ENCODE data around the gene THBS2. TPM values are rescaled to one million over a fixed set of nuclear protein-coding genes. Genes with fewer than 3 reads are reported as not detected.
"Not testable (repeated sequence)": the region's sequence is repeated elsewhere in the genome, so short reads cannot be mapped to it uniquely, and the experiment has no call there.

The THBS2 gene
- total RNA-seq, 1 experiment from 2014 or later = not detected

DNA sequence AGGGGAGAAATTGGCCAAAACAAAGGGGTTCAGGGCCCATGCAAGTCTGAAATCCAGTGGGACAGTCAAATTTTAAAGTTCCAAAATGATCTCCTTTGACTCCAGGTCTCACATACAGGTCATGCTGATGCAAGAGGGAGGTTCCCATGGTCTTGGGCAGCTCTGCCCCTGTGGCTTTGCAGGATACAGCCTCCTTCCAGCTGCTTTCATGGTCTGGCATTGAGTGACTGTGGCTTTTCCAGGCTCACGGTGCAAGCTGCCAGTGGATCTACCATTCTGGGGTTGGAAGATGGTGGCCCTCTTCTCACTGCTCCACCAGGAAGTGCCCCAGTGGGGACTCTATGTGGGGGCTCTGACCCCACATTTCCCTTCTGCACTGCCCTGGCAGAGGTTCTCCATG, 73.8 kb downstream of the THBS2 start:
- in situ Hi-C loops (cut with HindIII; ENCODE audit: low pct_unique_long_range_greater_than_20kb, low sequenced_read_pairs); DNase-seq (ENCODE audit: low read depth): not testable (repeated sequence)

DNA sequence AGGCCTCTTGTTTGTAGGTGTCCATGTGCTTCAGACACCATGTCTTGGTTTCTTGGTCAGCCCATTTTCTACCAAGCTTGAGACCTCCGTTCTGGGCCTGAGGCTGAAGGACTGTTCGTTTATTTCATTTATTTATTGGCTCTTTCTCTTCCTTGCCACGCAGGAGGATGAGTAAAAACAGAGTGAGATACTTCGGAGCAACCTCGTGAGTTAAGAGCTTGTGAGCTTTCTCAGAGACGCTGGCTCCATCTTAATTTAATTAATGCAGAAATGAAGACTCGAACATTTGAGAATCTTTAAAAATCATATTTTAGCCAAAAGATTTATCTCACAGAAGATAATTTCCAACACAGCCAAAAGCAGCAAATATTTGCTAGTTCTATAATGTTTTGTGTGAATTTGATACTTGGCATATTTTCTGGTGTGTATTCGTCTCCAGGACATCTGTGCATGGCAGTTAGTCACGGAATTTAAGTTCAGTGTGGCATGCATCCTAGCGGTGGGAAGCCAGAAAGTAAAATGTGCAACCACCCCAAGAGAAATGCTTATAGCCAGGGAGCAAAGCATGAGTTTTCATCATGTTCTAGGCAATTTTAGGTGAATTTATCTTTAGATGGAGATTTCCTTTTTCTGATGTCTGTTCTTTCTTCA, 76.0 kb downstream of the THBS2 start:
- no peak for DNase-seq (ENCODE audit: low read depth)
- in situ Hi-C loops (cut with HindIII; ENCODE audit: low pct_unique_long_range_greater_than_20kb, low sequenced_read_pairs) = no loop called here

DNA sequence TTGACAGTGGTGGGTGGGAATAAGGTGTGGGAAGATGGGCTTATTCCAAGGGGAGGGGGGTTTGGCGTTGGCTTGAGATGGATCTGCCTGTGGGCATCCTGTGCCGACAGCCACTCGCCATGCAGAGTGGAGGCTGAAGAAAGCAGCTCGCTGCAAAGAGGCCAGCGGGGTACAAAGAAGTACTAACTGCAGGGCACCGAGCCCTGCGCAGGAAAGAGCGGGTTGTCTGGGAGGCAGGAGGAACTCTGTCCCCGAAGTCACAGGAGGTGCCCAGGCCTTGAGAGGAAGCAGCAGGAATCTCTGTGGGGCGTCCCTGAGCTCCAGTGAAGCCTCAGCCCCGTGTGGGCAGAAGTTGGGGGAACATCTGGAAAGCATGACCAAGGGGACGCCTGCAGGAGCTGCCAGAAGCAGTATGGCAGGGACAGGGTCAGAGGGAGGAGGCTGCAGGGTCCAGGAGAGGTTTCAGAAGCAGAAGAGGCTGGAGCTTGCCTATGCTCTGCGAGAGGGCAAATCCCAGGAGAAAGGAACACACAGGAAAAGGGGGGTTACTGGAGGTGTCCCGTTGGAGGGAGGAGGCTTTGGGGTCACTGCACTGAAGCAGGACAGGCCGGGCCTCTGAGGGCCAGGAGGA, 77.2 kb downstream of the THBS2 start:
- no peak for DNase-seq (ENCODE audit: low read depth)
- in situ Hi-C loops (cut with HindIII; ENCODE audit: low pct_unique_long_range_greater_than_20kb, low sequenced_read_pairs) = no loop called here

DNA sequence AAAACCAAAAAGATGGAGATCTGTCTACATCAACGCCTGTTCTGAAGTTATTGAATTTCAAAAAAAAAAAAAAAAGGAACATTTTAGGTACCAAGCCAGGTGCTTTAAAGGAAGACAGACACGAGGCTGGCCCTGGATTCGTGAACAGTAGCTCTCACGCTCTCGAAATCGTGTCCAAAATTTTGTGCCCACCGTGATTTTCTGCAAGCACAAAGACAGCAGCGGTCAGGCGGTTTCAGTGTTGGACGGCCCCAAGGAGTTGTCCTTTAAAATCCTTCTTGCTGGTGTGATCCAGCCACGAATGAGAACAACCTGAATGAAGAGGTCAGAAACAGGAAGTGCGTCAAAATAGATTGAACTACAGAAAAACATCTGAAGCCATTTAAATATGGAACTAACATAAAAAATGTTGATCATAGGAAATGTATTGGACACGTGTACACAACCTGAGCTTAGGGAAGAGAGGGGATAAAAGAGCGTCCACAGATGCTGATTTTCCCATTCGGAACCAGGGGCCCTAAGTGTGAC, 78.2 kb downstream of the THBS2 start:
- in situ Hi-C loops (cut with HindIII; ENCODE audit: low pct_unique_long_range_greater_than_20kb, low sequenced_read_pairs) = no loop called here

DNA sequence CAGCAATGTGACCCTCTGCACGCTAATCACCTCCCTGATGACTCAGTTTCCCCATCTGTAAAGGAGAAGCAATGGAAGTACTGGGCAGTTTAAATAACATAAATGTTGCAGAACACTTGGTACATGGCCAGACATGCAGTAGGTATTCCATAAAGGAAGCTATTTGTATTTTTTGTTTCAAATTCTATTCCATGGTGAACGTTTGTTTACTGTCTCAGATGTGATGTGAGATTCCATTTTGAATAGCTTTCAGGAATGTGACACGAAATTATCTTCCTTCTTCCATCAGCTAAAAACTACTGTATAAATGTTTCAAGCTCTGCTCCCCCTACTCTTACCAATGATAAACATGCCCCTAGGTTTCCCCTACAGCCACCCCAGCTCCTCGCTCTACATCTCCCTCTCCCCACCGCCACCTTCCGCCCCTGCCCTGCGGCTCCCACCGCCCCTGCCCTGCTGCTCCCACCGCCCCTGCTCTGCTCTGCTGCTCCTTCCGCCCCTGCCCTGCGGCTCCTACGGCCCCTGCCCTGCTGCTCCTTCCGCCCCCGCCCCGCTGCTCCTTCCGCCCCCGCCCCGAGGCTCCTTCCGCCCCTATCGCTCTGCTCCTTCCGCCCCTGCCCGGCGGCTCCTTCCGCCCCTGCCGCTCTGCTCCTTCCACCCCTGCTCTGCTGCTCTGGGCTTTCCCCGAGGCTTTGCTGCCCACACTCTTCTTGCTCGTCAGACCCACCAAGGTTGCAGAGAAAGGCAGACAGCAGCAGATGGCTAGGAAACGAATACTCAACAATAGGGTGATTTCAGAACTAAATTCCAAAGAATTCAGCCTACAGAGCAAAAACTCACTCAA, 78.9 kb downstream of the THBS2 start:
- in situ Hi-C loops (cut with HindIII; ENCODE audit: low pct_unique_long_range_greater_than_20kb, low sequenced_read_pairs) = no loop called here
- no peak for DNase-seq (ENCODE audit: low read depth)

More for the DNA sequence above, 78.2 kb downstream of the THBS2 start:
- no peak for DNase-seq (ENCODE audit: low read depth)

DNA sequence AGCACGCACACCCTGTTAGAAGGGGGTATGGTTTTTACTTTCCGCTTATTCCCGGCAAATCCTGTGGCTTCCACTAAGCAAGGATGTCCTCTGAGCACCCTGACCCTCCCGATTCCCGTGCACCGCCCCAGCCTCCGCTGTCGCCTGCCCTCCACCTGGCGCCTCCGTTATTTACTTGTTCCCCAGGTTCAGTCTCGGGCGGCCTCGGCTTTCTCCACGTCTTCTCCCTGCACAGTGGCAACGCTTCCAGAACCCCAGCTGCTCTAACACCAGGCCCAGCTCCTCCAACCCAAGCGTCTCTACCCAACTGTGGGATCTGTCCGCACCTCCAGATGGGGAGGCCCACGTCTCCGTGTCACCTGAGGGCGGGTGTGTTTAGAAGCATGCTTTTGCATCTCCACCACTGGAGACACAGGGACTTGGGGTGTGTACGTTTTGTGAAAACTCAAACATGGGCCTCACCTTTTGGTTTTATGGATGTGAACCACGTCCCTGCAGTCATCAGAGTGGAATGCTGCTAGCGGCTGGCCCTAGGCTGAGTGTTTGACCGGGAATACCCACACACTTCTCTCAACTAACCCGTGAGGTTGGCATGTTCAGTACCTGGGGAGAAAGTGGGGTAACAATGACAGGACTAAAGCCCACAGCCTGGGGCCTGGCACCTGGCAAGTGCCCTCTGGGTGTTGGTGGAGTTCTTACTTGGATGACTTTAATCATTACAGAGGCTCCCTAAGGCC, 79.9 kb downstream of the THBS2 start:
- no peak for DNase-seq (ENCODE audit: low read depth)
- in situ Hi-C loops (cut with HindIII; ENCODE audit: low pct_unique_long_range_greater_than_20kb, low sequenced_read_pairs) = no loop called here

DNA sequence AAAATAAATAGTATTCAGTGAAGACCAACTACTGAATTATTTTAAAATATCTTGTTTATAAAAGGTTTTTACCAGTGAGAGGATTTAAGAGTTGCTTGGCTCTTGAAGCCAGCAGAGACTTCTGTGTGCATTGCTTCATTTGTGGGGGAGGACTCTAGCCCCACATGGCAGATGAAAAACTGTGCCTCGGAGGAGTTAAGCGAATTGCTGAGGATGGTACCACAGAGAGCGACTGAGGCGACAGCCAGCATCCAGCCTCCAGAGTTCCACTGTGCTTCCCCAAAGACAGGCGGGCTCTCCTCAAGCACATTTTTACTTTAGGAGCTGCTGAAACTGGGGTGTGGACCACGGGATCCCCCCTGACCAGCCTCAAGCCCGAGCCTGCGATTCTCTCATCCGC, 80.7 kb downstream of the THBS2 start:
- in situ Hi-C loops (cut with HindIII; ENCODE audit: low pct_unique_long_range_greater_than_20kb, low sequenced_read_pairs) = no loop called here
- no peak for DNase-seq (ENCODE audit: low read depth)

DNA sequence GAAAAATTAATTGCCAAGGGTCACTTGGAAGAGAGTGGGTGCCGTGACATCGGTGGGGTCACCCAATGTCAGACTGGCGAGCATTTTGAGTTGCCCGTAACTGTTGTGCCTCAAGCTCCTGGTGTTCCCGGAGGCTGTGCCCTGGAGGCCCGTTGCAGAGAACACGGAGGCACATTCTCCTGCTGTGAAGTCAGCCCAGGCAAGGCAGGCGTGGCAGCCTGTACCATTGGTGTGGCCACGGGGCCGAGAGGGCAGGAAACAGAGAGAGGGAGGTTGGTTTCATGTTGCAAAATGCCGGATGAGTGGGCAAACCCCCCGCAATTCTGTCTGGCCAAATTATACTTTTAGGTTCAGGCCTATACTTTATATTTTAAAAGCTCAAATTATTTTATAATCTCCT, 81.2 kb downstream of the THBS2 start:
- in situ Hi-C loops (cut with HindIII; ENCODE audit: low pct_unique_long_range_greater_than_20kb, low sequenced_read_pairs) = no loop called here
- DNase-seq (ENCODE audit: low read depth) = no peak

DNA sequence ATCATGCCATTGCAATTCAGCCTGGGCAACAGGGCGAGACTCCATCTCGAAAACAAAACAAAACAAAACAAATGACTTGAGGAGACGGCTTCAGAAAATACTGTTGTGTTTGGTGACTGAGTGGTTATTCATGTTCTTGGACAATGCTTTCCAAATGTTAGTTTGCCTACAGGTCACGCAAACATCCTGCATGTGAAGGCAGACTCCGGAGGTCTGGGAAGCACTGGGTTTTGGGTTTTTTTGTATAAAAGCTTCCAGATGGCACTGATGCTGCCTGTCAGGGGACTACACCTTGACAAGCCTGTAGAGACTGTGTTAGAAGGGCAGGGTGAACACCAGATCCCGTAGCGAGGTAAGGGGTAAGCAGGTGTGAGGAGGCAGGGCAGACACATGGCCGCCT, 81.7 kb downstream of the THBS2 start:
- in situ Hi-C loops (cut with HindIII; ENCODE audit: low pct_unique_long_range_greater_than_20kb, low sequenced_read_pairs) = no loop called here
- no peak for DNase-seq (ENCODE audit: low read depth)

DNA sequence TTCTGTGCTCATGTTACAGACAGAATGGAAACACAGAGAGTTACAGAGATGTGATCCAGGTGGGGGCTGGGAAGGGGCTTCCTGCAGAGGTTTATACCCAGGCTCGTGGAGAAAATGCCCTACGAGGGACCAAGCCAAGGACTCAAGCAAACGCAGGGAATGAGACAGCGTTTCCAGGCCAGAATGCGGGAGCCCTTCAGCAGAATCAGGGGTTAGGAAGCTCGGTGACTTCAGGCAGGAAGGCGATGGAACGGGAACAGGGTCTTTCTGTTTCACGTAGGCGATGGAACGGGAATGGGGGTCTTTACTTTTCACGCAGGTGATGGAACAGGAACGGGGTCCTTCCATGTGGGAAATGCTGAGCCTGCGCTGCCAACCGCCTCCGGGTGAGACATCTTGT, 82.6 kb downstream of the THBS2 start:
- DNase-seq (ENCODE audit: low read depth) = no peak
- in situ Hi-C loops (cut with HindIII; ENCODE audit: low pct_unique_long_range_greater_than_20kb, low sequenced_read_pairs) = no loop called here

DNA sequence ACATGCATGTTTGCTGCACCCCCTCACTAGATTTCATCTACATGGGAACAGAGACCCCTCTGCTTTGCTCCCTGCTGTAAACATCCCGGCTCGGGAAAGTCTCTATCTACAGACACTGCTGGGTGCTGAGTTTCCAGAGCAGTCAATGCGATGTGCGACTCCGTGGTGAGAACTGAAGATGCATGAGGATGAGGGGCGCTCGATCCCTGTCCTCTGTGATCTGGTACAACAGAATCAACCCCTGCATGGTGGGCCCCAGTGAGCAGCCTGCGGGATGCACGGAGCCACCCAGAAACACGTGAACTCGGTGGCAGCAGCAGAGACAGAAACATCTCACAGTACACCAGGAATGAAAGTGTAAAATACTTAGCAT, 83.1 kb downstream of the THBS2 start:
- DNase-seq (ENCODE audit: low read depth) = no peak
- in situ Hi-C loops (cut with HindIII; ENCODE audit: low pct_unique_long_range_greater_than_20kb, low sequenced_read_pairs) = no loop called here

DNA sequence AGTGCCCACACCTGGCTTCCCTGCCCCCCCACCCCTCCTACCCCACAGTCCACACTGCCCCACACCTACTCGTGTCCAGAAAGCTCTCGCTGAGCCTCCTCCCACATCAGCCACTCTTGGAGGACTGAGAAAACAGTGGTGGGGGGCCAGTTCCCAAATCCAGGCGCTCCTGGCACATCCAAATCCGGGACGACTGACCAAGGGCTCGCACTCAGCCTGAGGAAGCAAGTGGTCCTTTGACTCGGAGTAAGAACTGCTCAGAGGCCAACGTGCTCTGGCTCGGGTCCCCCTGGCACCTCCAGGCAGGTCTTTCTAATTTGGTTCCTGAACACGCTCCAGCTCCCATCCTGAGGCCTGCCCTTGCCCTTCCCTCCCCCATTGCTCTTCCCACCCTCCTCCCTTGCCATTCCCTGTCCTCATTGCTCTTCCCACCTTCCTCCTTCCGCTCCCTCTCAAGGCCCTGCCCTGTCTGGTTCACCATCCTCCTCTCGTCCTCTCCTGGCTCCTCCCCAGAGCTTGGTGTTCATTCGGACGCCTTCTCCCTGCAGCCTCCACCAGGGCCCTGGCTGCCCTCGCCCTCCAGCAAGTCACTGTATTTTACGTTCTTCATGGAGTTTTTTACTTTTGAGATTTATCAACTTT, 83.6 kb downstream of the THBS2 start:
- DNase-seq (ENCODE audit: low read depth) = no peak
- in situ Hi-C loops (cut with HindIII; ENCODE audit: low pct_unique_long_range_greater_than_20kb, low sequenced_read_pairs) = no loop called here

DNA sequence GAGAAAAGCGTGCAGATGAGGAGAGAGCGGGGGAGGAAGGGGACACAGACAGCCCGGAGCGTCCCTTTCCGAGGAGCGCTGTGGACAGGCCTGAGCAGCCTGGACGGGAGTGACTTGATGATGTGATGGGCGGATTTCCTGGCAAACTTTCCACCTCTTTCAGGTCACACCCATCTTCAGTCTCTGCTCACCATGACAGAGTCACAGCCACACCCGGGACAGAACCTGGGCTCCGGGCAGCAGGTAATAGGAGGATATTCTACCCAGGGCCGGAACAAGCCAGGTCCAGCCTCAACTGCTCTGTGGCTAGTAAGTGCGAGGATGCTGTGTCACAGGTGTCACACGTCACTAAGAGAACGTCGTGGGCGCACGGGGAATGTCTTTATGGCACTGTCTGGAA, 84.3 kb downstream of the THBS2 start:
- no peak for DNase-seq (ENCODE audit: low read depth)
- in situ Hi-C loops (cut with HindIII; ENCODE audit: low pct_unique_long_range_greater_than_20kb, low sequenced_read_pairs) = no loop called here

DNA sequence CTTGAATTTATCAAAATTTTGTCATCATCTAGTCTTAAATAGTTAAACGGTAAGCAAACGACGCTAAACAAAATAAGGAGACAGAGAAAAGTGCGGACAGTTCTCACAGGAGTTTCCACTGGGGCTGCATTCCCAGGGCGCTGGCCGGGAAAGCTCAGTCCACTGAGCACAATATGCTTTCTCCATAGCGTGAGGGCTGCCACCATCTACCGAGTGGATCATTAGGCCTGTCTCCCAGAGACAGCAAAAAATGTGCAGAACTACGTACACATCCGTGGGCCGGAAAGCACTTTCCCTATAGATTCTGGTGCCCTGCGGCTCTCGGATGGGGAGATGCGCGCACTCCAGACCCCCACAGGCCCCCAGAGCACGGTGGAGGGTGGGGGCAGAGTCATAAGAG, 84.9 kb downstream of the THBS2 start:
- no peak for DNase-seq (ENCODE audit: low read depth)
- in situ Hi-C loops (cut with HindIII; ENCODE audit: low pct_unique_long_range_greater_than_20kb, low sequenced_read_pairs) = no loop called here

DNA sequence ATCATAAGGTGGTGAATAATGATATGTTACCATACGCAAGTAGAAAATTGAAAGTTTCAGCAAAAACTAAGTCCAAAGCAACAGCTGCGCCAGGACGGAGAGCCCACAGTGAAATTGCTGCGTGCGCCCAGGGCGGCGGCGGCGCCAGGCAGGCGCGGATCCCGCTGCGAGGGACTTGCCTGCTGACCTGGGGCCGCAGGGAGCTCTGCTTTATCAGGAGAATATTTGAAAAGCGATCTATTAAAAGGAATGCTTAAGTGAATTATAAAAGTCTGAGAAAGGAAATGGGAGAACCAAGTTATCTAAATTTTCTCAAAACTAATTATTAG, 85.4 kb downstream of the THBS2 start:
- no peak for DNase-seq (ENCODE audit: low read depth)

DNA sequence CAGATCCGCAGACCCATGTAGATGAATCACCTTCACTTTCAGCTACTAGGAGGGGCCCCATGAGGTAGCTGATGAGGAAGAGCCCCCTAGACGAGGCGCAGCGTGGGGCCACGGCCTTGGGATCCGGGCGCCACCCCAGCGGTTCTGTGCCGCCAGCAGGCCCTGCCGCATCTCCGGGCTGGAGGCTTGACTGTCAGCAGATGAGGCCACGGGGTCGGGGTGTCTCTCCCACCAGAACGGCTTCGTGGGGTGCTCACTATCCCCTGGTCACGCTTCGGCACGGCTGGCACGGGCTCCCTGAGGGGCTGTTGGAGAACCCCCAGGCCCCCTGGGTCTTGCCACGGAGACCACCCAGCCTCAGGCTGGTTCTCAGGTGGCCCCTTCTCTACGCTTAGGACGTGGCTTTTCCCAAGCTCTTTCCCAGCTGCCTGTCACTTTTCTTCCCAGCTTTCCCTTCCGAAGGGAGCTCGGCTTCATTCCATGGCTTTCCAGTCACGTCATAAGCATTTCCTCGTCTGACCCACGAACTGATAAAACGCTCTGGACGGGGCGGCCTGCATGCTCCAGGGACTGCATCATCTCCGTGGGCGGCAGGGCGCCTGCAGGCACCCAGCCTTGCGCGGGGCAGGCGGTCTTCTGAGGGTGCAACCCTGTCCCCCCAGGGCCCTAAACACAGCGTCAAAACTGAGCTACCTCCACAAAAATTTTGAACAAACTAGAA, 85.9 kb downstream of the THBS2 start:
- no peak for DNase-seq (ENCODE audit: low read depth)
- in situ Hi-C loops (cut with HindIII; ENCODE audit: low pct_unique_long_range_greater_than_20kb, low sequenced_read_pairs) = no loop called here

More for the DNA sequence above, 85.4 kb downstream of the THBS2 start:
- in situ Hi-C loops (cut with HindIII; ENCODE audit: low pct_unique_long_range_greater_than_20kb, low sequenced_read_pairs) = no loop called here

DNA sequence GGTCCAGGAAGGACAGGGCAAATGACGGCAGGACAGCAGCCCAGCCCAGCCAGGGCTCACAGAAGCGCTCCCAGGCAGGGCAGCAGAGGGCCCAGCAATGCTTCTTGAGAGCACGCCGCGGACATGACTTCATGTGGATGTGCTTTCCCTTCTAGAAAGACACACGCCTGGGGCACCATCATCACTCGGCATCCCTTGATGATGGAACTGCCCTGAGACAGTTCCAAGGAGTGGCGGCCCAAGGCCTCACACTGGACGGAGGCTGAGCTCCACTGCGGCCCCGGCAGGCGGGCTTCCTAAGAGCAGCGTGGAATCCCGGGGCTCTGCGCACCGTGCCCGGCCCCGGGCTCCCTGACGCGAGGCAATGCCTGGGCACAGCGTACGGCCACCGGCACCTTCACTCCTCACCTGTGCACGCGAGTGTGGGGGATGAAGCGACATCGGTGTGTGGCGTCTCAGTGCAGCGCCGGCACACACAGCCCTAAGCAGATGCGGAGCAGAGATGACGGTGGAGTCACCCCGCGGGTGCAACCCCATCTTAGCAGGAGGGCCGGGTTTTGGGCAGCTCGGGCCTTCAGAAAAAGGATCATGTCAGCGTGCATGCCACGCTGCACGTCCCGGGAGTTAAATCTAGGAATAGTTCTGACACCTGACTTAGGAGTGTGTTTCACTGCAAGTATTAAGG, 86.6 kb downstream of the THBS2 start:
- in situ Hi-C loops (cut with HindIII; ENCODE audit: low pct_unique_long_range_greater_than_20kb, low sequenced_read_pairs) = no loop called here
- no peak for DNase-seq (ENCODE audit: low read depth)

All from Caki2 (cell line).